ENCODE data around the gene NTRK1. TPM values are rescaled to one million over a fixed set of nuclear protein-coding genes. Genes with fewer than 3 reads are reported as not detected.

The NTRK1 gene
- 1 to 10 TPM in 2 of 10 donors, under 1 TPM in 8; 0.17 to 1.1 (median 0.60) TPM for polyA plus RNA-seq (ENCODE audit: insufficient read length in 10 of 10)
- long read RNA-seq, donor 1, result 0 reads
- long read RNA-seq, donor 2, result 0 reads
- long read RNA-seq, donor 3, result 0 reads
- long read RNA-seq, donor 4, result 0 reads
- long read RNA-seq, donor 5, result 0 reads
- long read RNA-seq, donor 6, result 0 reads
- long read RNA-seq, donor 7, result 0 reads
- long read RNA-seq, donor 8, result 0 reads
- long read RNA-seq, donor 9, result 0 reads

GRCh38 chr1:156860628-156861423, at the start of gene NTRK1:
NTRK1 (plus strand) TSS chr1:156860865; CDS start chr1:156860935, 70 bp downstream.
- peak in 2 of 3 donors; percentile 39 to 80 for DNase-seq

- DNase-seq, result peak in 1 of 3 donors; percentile 61
These were observed 49.5 kb upstream of the NTRK1 start for GRCh38 chr1:156811168-156811567.

- no peak for DNase-seq
These were observed 48.2 kb upstream of the NTRK1 start for GRCh38 chr1:156812293-156812990.

- no peak for DNase-seq
These were observed 47.4 kb upstream of the NTRK1 start for GRCh38 chr1:156813298-156813697.

- peak in 2 of 3 donors; percentile 61 to 83 for DNase-seq
These were observed 46.7 kb upstream of the NTRK1 start for GRCh38 chr1:156813750-156814570.

- DNase-seq, result peak in 1 of 3 donors; percentile 43
These were observed 45.9 kb upstream of the NTRK1 start for GRCh38 chr1:156814571-156815260.

GRCh38 chr1:156815307-156815826, 45.3 kb upstream of the NTRK1 start:
- DNase-seq, result peak; percentile 76 to 92 (median 83)

GRCh38 chr1:156815961-156816422, 44.7 kb upstream of the NTRK1 start:
- DNase-seq, result no peak

GRCh38 chr1:156816561-156817328, 43.9 kb upstream of the NTRK1 start, which contains the start of gene SH2D2A:
SH2D2A (minus strand) TSS chr1:156816848; CDS start chr1:156816708, 140 bp downstream.
- peak in 1 of 3 donors; percentile 67 for DNase-seq

GRCh38 chr1:156821801-156822200, 38.9 kb upstream of the NTRK1 start:
- DNase-seq, result no peak

- no peak for DNase-seq
These were observed 38.0 kb upstream of the NTRK1 start for GRCh38 chr1:156822680-156823079.

- no peak for DNase-seq
These were observed 37.4 kb upstream of the NTRK1 start for GRCh38 chr1:156823210-156823790.

- DNase-seq, result peak in 1 of 3 donors; percentile 60
These were observed 34.0 kb upstream of the NTRK1 start for GRCh38 chr1:156826630-156827029.

GRCh38 chr1:156828400-156829124, 32.1 kb upstream of the NTRK1 start:
- DNase-seq, result no peak

GRCh38 chr1:156832434-156832833, 28.2 kb upstream of the NTRK1 start:
- DNase-seq, result no peak

- no peak for DNase-seq
These were observed 27.1 kb upstream of the NTRK1 start for GRCh38 chr1:156833603-156834002.

- no peak for DNase-seq
These were observed 26.3 kb upstream of the NTRK1 start for GRCh38 chr1:156834322-156834721.

GRCh38 chr1:156836041-156836654, 24.5 kb upstream of the NTRK1 start:
- no peak for DNase-seq
